Right cardiac atrium (tissue), 5 donors: ENCODE data around the gene CTNNA3. TPM values are rescaled to one million over a fixed set of nuclear protein-coding genes. Genes with fewer than 3 reads are reported as not detected.

ENCODE experiments used
- ATAC-seq, 2 donors: fragments of 200-7000 bp; cut with Tn5 transposase; one replicate each; pipeline versions ENCODE4 v1.8.0 to v1.9.1; 2020; ENCODE audit warnings: moderate library complexity in 2 of 2, mild to moderate bottlenecking in 1 of 2
- DNase-seq, 3 donors: peaks; one replicate each; pipeline ENCODE4 v3.0.0-alpha.2; 2020
- H3K27ac ChIP-seq: one replicate; pipeline ENCODE4 v1.5.1; 2013; ENCODE audit warnings: mild to moderate bottlenecking, low read length, control low read depth, moderate library complexity
- H3K27me3 ChIP-seq: one replicate; pipeline ENCODE4 v1.6.1; 2013; ENCODE audit not compliant: control insufficient read depth, insufficient read depth
- H3K4me1 ChIP-seq: one replicate; pipeline ENCODE4 v1.6.1; 2013; ENCODE audit warnings: low read length; ENCODE audit not compliant: control insufficient read depth, insufficient read depth
- H3K4me3 ChIP-seq: one replicate; pipeline ENCODE4 v1.5.1; 2013; ENCODE audit warnings: low read length, control low read depth
- H3K9me3 ChIP-seq: one replicate; pipeline ENCODE4 v1.6.1; 2013; ENCODE audit warnings: low read length; ENCODE audit not compliant: control insufficient read depth
- WGBS: extraction: QIAGEN DNeasy Blood & Tissue Kit; methylation state at CpG from one replicate; pipeline ENCODE4 v1.1.7; 2013; 5-methylcytosine and 5-hydroxymethylcytosine counted together
- intact Hi-C, 4 donors: fragments of 100-400 bp; cut with DNase I; formaldehyde crosslinking; loops; one replicate each; pipeline versions ENCODE4 v1.11.0 to v1.14.0; 2022 to 2023
- polyA plus RNA-seq: library from polyadenylated mRNA; stranded (reverse); fragments of 200-250 nt; gene quantifications from one replicate; pipeline ENCODE4 v1.2.3, GENCODE V29; 2013
- total RNA-seq, 4 donors: library from RNA; stranded (reverse); fragmentation: NEBNext Ultra II Directional; extraction: Animal tissue kit (Norgen Biotek cat#: 25700); gene quantifications; one replicate each; pipeline ENCODE4 v1.2.1, GENCODE V29; 2021
- donor health status: healthy with polysubstance abuse.
- donor health status: DM: no; HTN: yes; CAD: no.
- donor health status: DM: no; HTN: no; CAD: no.
- donor health status: DM: no; HTN: yes; CAD: no; lungs with severe emphysema.
- donor health status: DM: yes; HTN: yes; CAD: no.

CTNNA3 gene
- total and polyA plus RNA-seq, 5 donors = 4.5 to 81.7 (median 67.7) TPM

DNA sequence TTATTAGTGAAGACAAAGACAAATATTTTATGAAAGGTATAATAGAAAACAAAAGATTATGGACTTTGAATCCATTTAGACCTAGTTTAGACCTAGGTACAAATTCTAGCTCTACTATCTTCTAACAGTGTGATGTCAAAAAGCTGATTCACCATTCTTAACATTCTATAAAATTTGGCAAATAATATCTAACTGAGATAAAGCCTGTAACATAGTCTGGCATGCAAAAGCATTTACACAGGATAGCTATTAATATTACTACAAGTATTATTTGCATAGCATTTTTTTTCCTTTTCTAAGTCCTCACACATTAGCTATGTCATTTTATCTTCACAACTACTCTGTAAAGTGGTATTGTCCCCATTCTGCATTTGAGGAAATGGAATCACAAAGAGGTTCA is 949.7 kb downstream of the CTNNA3 start:
- ATAC-seq (no peak), DNase-seq (no peak)
- H3K4me3 ChIP-seq = no peak overlapping the region
- H3K27me3 ChIP-seq = no peaks in the 10 kb centered on the region
- intact Hi-C loops = no loop called here
- no peaks in the 10 kb centered on the region for H3K9me3 ChIP-seq
- no peaks in the 10 kb centered on the region for H3K4me1 ChIP-seq
- no peak overlapping the region for H3K27ac ChIP-seq

DNA sequence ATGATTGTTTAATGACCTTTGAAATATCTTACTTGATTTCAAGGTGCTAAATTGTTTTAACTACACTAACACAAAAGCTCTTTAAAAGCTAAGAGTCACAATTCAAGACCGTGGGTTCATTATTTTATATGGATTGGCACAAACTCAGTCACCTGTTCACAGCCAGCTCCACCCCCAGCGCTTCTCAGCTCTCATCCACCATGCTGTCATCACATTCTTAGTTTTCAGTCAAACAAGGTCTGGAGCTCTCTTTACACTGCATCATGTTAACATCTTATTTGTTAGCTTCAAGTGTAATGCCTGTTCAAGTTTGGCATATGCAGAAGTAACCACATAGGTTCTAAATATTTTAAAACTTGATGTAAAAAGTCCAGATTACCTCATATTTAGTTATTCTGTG is 951.1 kb downstream of the CTNNA3 start:
- ATAC-seq (no peak), DNase-seq (no peak)
- H3K9me3 ChIP-seq = no peaks in the 10 kb centered on the region
- no peak overlapping the region for H3K4me3 ChIP-seq
- H3K4me1 ChIP-seq = no peaks in the 10 kb centered on the region
- WGBS = 57% methylated on average over 2 of the region's 2 CpGs
- no peak overlapping the region for H3K27ac ChIP-seq
- no peaks in the 10 kb centered on the region for H3K27me3 ChIP-seq
- intact Hi-C loops = no loop called here

DNA sequence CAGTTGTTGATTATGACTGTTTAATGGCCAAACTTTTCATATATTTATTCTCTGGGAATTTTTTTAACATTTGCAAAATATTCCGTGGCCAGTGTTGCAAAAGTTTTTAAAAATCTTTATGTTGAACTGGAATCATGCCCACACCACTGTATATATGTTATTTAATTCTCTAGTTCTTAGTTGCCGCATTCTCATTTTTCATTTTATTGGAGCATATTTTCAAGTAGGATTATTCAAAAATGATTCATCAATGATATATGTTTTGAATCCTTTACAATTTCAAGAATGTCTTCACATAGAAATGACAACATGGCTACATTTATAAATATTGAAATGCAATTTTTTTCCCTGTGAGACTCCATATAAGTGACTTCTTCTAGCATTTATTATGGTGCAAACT is 958.8 kb downstream of the CTNNA3 start:
- intact Hi-C loops = no loop called here
- DNase-seq (no peak), ATAC-seq (no peak)
- Histone ChIP-seq H3K4me1 (no peaks in the 10 kb centered on the region), H3K4me3 (no peak overlapping the region), H3K27me3 (no peaks in the 10 kb centered on the region), H3K9me3 (no peaks in the 10 kb centered on the region), H3K27ac (no peak overlapping the region)
- WGBS = 89% methylated on average over 2 of the region's 2 CpGs

DNA sequence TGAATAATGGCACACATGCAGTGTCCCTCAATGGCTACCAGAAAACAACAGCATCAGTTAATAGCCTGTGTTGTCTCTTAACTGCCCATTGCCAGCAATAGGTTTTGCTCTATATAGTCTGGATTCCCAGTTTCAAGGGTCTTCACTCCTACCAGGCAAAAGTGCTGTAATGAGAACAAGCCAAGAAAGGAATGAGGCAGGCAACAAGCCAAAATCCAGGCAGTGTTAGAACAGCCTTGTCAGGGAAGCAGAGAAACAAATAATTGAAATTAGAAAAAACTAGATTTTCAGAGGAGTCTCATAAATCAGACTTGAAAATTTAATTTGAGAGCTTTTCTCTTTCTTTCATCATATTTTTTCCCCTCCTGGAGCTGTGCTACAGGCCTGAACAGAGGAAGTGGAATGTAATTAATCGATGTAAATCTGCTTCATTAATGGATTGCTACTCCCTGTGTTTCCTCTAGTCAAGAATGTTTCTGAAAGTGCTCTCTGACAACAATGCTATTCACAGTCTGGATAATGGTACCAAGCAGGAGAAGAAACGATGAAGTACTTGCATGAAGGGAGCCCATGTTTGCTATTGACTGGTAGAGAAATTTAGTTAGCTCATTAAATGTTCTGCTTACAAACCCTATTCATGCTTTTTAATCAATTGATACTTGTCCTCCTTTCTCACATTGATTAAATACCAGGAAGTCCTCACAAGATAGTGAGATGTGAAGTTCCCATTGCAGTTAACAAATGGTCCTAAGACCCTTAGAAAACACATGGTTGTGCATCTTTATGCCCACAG is 972.2 kb downstream of the CTNNA3 start:
- Histone ChIP-seq H3K4me3 (no peak overlapping the region), H3K27ac (no peak overlapping the region), H3K4me1 (no peaks in the 10 kb centered on the region), H3K9me3 (no peaks in the 10 kb centered on the region), H3K27me3 (no peaks in the 10 kb centered on the region)
- intact Hi-C loops = no loop called here
- ATAC-seq (no peak), DNase-seq (no peak)
- 69% methylated on average over 2 of the region's 2 CpGs for WGBS

DNA sequence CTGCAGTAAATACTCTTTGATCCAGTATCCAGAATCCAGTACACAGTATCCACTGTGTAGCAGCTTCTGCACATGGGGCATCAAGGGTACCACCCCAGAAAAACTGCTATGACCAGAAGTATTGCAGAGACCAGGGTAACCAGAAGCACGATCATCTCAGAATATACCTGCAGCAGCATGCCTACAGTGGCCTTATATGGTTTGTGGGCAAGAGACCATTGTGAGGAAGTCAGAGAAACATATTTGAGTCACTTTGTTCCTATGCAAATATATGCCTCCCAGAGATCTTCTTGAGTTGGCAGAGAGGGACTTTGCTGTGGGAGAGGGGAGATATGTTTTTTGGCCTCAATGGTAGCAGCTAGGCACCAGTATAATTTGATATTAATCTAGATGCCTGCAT is 976.5 kb downstream of the CTNNA3 start:
- no peaks in the 10 kb centered on the region for H3K9me3 ChIP-seq
- H3K4me3 ChIP-seq = no peak overlapping the region
- H3K4me1 ChIP-seq = no peaks in the 10 kb centered on the region
- no peak overlapping the region for H3K27ac ChIP-seq
- no peak for DNase-seq
- H3K27me3 ChIP-seq = no peaks in the 10 kb centered on the region
- 78% methylated on average over 1 of the region's 1 CpG for WGBS
- intact Hi-C loops = no loop called here
- no peak for ATAC-seq

DNA sequence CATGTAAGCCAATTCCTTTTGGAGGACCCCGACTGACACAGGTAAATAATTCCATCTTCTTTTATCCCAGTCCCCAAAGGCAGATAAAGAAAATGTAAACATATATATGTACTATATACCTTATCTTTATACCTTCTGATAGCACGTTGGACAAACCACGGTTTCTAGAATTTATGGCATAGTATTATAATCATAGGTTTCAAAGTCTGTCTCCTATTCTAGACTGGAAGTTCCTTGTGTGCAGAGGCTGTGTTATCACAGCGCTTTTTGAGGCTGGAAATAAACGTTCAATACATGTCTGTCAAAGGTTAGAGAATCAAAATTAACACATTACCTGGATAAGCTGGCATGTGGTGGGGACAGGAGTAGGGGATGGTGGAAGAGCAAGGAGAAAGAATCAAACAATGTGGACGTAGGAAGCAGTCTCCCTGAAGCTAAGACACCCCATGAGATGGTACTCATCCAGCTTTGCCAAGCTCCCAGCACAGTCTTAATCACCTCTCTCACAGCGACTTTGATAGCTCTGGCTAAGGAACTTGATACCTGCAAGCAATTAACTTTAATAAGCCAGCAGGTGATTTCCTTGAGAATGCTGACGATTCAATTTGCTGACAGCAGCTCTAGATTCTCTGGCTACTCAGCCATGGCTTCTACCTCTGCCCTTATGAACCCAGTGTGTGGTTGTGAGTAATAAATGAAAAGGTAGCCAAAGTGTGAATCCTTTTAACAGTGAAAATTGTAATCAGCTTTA is 978.6 kb downstream of the CTNNA3 start:
- Histone ChIP-seq H3K4me1 (no peaks in the 10 kb centered on the region), H3K4me3 (no peak overlapping the region), H3K27me3 (no peaks in the 10 kb centered on the region), H3K9me3 (no peaks in the 10 kb centered on the region), H3K27ac (no peak overlapping the region)
- 70% methylated on average over 8 of the region's 8 CpGs for WGBS
- ATAC-seq = no peak
- intact Hi-C loops = no loop called here
- DNase-seq = no peak

DNA sequence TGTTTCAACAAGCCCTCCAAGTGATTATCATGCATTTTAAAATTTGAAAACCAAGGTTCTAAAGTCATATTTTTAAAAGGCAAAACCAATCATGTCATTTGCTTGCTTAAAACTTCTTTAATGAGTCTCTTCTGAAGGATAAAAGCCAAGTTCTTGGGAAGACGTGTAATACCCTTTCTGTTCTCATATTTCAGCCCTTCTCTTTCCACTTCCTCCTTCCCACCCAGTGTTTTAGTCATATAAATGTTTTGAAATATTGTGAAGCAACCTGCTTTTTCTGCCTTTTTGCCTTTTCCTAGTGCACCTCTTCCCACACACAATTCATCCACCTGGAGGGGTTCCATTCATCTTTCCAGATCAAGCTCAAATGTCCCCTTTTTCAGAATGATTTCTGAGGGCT is 981.3 kb downstream of the CTNNA3 start:
- intact Hi-C loops = no loop called here
- no peak for ATAC-seq
- H3K9me3 ChIP-seq = no peaks in the 10 kb centered on the region

DNA sequence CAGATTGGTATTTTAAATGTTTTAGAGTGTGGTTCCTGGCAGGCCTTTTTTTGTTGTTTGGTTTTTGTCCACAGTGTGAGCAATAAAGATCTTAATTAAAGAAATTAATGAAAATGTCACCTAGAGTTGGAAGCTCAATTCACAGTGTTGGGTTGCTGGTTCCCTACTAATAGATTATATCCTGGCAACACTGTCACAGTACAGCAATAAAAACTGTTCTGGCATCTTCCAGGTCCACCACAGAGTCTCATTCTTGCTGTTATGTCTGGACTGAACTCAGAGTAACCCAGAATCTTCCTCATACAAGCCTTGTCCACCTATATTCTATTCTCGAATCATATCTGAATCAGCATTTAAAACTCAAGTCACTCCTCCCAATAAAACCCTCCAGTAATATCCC is 982.6 kb downstream of the CTNNA3 start:
- H3K27ac ChIP-seq = no peak overlapping the region
- 81% methylated on average over 1 of the region's 1 CpG for WGBS
- H3K27me3 ChIP-seq = no peaks in the 10 kb centered on the region
- no peaks in the 10 kb centered on the region for H3K4me1 ChIP-seq
- no peak for DNase-seq
- no peak overlapping the region for H3K4me3 ChIP-seq
- intact Hi-C loops = no loop called here
- no peaks in the 10 kb centered on the region for H3K9me3 ChIP-seq
- no peak for ATAC-seq

More for the DNA sequence above, 981.3 kb downstream of the CTNNA3 start:
- no peaks in the 10 kb centered on the region for H3K27me3 ChIP-seq
- no peaks in the 10 kb centered on the region for H3K4me1 ChIP-seq
- no peak overlapping the region for H3K27ac ChIP-seq
- no peak overlapping the region for H3K4me3 ChIP-seq
- WGBS = 39% methylated on average over 1 of the region's 1 CpG
- DNase-seq = no peak

DNA sequence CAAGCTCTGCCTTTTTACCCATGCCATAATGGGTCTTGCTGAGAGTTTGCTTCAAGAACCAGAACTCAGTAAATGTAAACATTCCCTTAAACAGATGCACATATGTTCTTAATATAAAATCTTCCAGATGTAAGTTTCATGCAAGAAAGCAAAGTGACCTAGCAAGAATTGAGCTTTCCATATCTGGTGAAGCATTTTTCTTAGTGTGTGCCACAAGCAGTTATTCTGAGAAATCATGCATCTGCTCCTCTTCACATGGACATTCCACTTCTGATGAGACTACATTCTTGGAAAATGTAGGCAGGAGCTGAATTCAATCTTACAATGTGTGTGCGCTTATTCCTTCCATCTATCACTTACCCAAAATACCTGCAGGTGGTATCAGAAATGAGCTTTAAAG is 997.9 kb downstream of the CTNNA3 start:
- Histone ChIP-seq H3K27ac (no peak overlapping the region), H3K9me3 (no peaks in the 10 kb centered on the region), H3K27me3 (no peaks in the 10 kb centered on the region), H3K4me3 (no peak overlapping the region), H3K4me1 (no peaks in the 10 kb centered on the region)
- intact Hi-C loops = no loop called here
- DNase-seq (no peak), ATAC-seq (no peak)
- 86% methylated on average over 1 of the region's 1 CpG for WGBS

DNA sequence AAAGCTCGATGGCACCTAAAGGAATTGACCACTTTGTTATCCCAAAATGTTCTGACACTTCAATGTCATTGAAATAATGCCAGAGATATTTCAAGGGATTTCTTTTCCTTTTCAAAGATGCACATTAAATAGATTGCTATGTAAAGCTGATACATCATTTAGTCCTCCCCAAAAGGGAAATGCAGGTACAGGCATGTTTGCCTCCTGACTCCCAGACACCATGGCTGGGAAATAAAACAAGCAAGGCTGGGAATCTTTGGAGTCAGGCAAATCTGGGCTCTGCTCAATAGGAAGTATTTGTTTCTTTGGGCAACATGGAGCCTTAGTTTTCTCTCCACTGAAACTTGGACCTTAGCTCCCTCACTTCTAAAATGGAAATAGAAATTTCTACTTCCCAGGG is 1000.9 kb downstream of the CTNNA3 start:
- 71% methylated on average over 1 of the region's 1 CpG for WGBS
- no peak for DNase-seq
- ATAC-seq = no peak
- H3K4me3 ChIP-seq = no peak overlapping the region
- no peak overlapping the region for H3K27ac ChIP-seq
- H3K9me3 ChIP-seq = no peaks in the 10 kb centered on the region
- no peaks in the 10 kb centered on the region for H3K27me3 ChIP-seq
- no peaks in the 10 kb centered on the region for H3K4me1 ChIP-seq
- intact Hi-C loops = no loop called here

DNA sequence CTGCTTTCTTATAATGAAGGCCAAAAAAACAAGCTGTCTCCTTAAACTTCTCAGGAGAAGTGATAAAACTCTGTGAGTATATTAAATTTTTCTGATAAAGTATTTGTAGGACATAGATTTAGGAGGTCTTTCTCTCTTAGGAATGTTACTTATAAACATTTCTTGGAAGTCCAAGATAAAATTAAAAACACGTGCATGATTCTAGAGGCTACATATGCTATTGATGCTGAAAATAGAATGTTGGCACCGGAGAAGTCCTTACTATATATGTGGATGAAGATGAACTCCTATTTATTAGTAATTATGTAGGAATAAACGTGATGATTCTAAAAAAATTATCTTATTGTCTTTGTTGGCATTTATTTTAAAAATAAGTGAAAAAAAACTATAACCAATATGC is 1011.4 kb downstream of the CTNNA3 start:
- no peak overlapping the region for H3K4me3 ChIP-seq
- 53% methylated on average over 3 of the region's 3 CpGs for WGBS
- ATAC-seq (no peak), DNase-seq (no peak)
- no peaks in the 10 kb centered on the region for H3K9me3 ChIP-seq
- intact Hi-C loops = no loop called here
- no peak overlapping the region for H3K27ac ChIP-seq
- H3K27me3 ChIP-seq = no peaks in the 10 kb centered on the region
- no peaks in the 10 kb centered on the region for H3K4me1 ChIP-seq
